ENCODE measurements around the gene LMF2.

LMF2 gene

GRCh38 chr22:50503475-50504145 is 3.9 kb downstream of the LMF2 start:
- no peak for DNase-seq (ENCODE audit: low read depth in 3 of 3)

- DNase-seq (ENCODE audit: low read depth in 3 of 3) = no peak
Measured at GRCh38 chr22:50502628-50503474, 4.7 kb downstream of the LMF2 start.

- no peak for DNase-seq (ENCODE audit: low read depth in 3 of 3)
Measured at GRCh38 chr22:50502096-50502495, 5.4 kb downstream of the LMF2 start.

DNA sequence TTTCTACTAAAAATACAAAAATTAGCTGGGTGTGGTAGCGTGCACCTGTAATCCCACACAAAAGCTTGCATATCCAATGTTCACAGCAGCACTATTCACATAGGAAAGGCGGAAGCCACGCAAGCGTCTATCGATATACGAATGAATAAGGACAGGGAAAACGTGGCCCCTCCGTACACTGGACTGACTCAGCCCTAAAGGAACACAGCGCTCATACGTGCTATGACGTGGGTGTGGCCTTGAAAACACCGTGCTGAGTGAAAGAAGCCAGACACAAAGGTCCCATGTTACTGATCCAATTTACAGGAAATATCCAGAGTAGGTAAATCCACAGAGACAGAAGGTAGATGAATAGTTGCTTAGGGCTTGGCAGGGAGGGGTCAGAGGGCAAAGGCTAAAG is 7.0 kb downstream of the LMF2 start:
- no peak for DNase-seq (ENCODE audit: low read depth in 3 of 3)

DNA sequence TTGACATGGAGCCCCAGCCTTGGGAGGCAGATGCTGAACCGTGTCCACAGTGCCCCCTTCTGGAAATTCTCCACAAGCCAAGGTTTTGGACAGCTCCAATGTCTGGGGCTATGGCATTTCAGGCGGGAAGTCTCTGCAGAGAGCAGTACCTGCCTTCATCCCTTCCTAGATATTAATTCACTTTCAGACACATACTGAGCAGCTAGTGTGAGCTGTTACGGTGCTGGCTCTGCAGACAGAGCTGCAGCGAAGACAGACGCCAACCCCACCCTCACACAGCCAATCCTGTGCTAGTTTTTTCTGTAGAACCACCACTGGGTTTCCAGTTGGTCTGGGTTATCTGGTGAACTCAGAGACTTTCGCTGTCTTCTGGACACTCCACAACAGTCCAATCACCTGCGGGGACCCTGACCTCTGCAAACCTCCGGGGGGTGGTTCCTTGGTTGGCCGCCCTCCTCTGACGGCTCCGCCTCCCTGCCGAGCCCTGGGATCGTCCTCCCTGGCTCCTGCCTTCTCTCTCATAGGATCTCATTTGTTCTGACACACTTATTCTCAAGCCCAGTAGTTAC is 9.1 kb downstream of the LMF2 start:
- DNase-seq (ENCODE audit: low read depth in 3 of 3) = peak; percentile 47 to 62 (median 53)

GRCh38 chr22:50497093-50497492 is 10.4 kb downstream of the LMF2 start:
- no peak for DNase-seq (ENCODE audit: low read depth in 3 of 3)

- DNase-seq (ENCODE audit: low read depth in 3 of 3) = no peak
Measured at GRCh38 chr22:50490531-50491308, 16.8 kb downstream of the LMF2 start.

GRCh38 chr22:50489363-50490243 is 17.9 kb downstream of the LMF2 start:
- DNase-seq (ENCODE audit: low read depth in 3 of 3) = no peak

DNA sequence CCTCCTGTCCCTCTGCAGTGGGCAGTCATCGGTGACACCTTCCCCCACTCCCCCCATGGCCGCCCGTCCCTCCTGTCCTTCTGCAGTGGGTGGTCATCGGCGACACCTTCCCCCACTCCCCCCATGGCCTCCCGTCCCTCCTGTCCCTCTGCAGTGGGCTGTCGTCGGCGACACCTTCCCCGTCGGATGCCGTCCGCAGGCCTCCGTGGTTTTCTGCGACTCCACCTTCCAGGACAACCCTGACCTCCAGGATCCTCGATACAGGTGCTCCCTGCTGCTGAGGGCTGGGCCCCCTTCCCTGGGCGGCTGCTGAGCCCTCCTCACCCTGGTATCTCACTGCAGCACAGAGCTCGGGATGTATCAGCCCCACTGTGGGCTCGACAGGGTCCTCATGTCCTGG is 18.6 kb downstream of the LMF2 start:
- no peak for DNase-seq (ENCODE audit: low read depth in 3 of 3)

DNA sequence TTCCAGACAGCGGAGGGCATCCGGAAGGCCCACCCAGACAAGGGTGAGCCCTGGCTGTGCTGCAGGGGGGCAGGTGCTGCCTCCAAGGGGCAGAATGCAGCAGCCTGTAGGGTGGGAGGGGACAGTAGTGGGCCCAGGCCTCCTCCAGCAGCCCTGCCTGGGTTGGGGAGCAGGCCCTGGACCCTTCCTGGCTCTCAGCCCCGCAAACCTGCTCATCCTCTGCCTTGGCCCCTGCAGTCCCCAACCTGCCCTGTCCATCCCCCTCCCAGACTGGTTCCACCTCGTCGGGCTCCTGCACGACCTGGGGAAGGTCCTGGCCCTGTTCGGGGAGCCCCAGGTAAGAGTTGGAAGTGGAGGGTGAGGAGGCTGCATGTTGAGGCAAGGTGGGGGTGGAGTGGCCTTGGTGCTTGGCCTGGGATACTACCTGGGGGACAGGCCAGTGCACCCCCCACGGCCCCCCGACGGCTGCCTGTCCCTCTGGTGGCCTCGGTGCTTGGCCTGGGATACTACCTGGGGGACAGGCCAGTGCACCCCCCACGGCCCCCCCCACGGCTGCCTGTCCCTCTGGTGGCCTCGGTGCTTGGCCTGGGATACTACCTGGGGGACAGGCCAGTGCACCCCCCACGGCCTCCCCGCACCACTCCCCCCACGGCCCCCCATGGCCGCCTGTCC is 19.4 kb downstream of the LMF2 start:
- no peak for DNase-seq (ENCODE audit: low read depth in 3 of 3)

DNA sequence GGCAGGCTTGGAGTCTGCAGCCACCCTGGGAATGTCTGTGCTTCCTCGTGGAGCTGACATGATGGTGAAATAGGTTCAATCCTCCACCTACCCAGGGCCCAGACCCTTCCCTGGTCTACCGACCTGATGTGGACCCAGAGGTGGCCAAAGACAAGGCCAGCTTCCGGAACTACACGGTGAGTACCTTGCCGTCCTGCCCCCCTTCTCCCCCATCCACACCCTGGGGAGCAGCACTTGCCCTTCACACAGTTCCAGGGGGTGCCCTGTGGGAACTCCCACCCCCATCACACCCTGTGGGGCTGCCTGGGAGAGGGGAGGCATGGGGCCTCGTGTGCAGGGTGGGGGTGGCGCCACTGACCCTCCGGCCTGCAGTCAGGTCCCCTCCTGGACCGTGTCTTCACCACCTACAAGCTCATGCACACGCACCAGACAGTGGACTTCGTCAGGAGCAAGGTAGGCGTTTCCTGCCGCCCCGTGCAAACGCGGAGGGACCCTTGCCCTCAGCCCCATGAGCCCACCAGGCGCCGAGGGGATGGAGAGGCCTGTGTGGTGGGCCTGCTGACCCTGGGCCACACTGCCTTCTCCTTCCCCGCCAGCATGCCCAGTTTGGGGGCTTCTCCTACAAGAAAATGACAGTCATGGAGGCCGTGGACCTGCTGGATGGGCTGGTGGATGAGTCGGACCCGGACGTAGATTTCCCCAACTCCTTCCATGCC is 20.1 kb downstream of the LMF2 start:
- DNase-seq (ENCODE audit: low read depth in 3 of 3) = no peak

DNA sequence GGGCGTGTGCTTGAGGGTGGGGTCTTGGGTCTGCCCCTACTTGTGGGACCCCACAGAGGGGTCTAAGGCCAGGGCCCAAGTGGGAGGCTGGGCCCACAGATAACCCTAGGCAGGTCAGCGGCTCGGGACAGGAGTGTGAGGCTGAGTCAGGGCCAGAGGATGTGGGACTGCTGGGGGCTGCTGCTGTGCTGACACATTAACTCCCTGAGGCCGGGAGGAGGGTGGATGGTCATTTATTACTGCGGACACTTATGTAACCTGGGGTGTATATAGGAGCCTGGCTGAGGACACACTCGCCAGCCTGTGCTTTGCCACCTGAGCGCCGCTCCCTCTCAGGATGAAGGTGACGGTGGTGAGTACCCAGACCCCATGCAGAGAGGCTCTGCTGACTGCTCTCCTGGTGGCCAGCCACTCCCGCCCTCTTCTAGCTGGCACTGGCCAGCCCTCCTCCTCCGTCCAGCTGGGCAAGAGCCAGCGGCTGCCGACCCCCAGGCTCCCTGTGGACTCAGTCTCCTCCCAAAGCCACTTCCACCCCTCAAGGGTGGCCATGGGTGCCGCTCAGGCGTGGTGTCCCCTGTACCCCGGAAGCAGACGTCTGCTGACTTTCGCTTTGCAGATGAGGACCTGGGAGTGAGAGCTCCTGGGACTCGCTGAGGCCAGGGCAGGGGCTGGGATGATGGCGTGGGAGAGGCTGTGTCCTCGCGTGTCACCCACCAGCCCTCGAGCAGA is 20.8 kb downstream of the LMF2 start, which contains the start of gene MIOX:
Gene MIOX (plus strand): TSS at position 299 of the 729 bp plus-strand sequence. CDS start 39 bp downstream, at position 338.
- no peak for DNase-seq (ENCODE audit: low read depth in 3 of 3)

DNA sequence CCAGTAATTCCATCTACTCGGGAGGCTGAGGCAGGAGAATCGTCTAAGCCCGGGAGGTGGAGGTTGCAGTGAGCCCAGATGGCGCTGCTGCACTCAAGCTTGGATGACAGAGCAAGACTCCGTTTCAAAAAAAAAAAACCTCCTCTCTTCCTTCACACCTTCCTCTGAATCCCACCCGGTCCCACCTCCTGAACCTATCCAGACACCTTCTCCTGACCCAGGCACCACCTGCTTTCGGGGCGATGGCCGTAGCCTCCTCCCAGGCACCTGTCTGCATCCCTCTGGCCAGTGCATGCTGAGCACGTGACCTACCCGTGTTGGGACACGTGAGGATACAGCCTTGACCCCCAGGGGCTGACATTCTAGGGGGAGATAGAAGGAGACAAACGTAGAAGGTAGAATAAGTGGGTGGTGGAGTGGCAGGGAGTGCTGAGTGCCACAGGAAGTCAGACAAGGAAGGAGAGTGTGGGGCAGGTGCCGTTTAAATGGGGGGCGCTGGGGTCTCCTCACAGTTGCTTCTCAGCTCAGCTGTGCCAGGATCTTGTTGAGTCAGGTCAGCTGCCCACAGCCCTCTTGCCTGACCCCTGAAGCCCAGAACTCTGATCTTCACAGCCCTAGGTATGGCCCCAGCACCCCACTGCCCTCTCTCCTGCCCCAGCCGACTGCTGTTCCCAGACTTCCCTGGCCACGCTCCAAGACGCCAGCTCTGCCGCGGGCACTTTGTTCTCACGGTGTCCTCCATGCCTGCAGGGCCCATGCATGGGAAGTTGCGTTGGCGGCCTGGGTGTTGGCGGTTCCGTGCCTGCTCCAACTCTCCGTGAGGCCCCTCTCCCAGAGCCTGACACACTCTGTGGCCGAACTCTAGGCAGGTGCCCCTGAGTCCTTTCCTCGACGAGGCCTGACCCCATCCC is 22.0 kb downstream of the LMF2 start:
- DNase-seq (ENCODE audit: low read depth in 3 of 3) = no peak

DNA sequence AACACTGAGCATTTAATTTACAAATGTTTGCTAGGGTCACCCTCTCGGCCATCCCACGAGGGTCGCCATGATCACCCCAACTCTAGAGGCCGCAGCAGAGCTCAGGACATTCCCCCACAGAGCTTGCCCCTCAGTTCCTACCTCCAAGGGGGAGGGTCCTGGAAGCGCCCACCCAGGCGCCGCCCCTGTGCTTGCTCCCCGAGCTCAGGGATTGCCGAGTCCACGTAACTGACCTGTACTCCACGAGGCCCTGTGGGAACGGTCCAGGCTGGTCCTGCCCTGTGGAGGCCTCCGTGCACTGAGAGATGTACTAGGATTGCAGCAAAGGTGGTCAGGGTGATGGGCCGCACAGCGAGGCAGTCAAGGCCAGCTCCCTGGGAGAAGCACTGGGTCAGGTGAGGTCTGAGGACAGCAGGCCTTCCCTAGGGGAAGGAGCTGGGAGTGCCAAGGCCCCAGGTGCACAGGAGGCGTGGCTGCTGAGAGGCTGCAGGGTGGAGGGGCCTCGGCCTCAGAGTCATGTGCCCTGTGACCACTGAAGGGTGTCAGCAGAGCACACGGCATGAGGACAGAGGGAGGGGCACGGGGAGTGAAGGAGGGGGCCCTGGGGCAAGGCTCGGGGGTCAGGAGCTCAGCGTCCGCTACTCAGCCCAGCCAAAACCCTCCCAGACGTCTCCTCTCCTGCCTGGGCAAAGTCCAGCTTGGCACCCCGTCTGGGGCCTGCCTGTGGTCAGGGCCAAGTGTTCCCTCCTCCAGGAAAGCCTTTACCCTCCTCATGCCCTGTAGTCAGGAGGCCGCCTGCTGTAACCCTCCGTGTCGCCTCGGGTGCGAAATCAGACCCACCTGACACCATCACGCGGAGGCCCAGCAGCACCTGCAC is 23.3 kb downstream of the LMF2 start:
- no peak for DNase-seq (ENCODE audit: low read depth in 3 of 3)

DNA sequence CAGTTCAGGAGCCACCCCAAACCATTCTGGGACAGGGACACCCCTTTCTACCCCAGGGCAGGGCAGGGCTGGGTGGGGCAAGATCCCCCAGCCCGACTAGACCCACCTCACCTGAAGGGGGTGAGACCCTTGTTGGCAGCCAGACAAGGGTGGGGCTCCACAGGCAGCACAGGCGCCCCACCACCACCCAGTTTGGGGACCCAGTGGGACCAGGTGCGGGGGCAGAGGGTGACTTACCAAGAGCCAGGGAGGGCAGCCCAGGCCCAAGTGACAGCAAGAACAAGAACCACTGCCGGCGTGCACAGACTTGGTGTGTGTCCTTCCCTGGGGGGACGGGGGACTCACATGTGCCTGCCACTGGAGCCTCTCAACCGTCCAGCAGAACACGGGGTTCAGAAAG is 23.9 kb downstream of the LMF2 start:
- no peak for DNase-seq (ENCODE audit: low read depth in 3 of 3)

DNA sequence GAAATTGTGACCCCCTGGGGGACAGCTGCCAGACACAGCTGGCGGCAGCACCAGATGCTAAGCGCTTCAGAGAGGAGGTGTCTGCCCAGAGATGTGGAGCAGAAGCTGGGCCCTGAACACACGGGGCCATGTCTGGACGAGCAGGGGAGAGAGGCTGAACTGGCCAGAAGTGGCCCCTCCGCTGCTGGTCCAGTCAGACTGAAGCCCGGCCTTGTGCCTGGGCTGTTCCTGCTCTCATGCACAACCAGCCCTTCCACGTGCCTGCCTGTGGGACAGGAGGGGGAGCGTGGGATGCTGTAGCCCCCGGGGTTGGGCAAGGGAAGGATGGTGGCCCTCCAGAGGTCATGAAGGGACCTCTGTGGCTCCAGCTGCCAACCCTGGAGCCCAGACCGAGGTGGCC is 24.4 kb downstream of the LMF2 start:
- DNase-seq (ENCODE audit: low read depth in 3 of 3) = no peak

All from stimulated activated CD4-positive, alpha-beta T cell treated with anti-CD3 and anti-CD28 coated beads, TNF-alpha, amount 100 ng/mL, for 48 hours (primary cell).